ENCODE data around the gene SLC5A1. TPM values are rescaled to one million over a fixed set of nuclear protein-coding genes. Genes with fewer than 3 reads are reported as not detected.

The SLC5A1 gene
- total and polyA plus RNA-seq, 2 of the 8 experiments (the other 6 are each of a cell fraction or from before 2014, with no cell fraction given), result 0.06 TPM; not detected in 1

DNA sequence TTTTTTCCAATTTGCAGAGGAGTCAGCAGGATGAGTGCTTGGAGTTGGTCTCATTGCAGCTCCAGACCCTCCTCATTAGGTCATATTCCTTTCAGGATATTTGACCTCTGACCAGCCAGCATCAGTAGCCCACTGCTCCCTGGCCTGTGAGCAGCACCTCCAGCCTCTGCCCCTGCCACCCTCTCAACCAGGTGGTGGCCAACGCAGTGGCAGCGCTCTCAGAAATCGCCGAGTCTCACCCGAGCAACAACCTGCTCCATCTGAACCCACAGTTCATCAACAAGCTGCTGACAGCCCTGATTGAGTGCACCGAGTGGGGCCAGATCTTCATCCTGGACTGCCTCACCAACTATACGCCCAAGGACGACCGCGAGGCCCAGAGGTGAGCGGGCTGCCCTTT, 89.1 kb downstream of the SLC5A1 start:
- no peaks in the 10 kb centered on the region for H3K79me2 ChIP-seq (ENCODE audit: control insufficient read depth in 1 of 2, insufficient read depth in 2 of 2, low read length in 2 of 2)
- no peak overlapping the region for H3K4me2 ChIP-seq (ENCODE audit: insufficient read depth in 1 of 2, low read depth in 2 of 2, low read length in 2 of 2)
- no peak overlapping the region for H4K8ac ChIP-seq (ENCODE audit: extremely low read depth, insufficient read depth, low read length)
- H3K36me3 ChIP-seq (ENCODE audit: control insufficient read depth in 2 of 4, insufficient read depth in 4 of 4, low read length in 3 of 4), result no peaks in the 10 kb centered on the region
- ChIA-PET CTCF (ENCODE audit: partially characterized antibody) (interaction anchor here (0.7 to 2.8 kb wide), 7 partner anchors 11 to 246 kb away, joined by 3 to 20 read pairs (median 3); no protein-coding TSS in a partner anchor), POLR2A (ENCODE audit: partially characterized antibody) (no interaction called here)
- no peaks in the 10 kb centered on the region for H3K9me3 ChIP-seq (ENCODE audit: insufficient read depth in 2 of 2, low read depth in 1 of 2, low read length in 1 of 2)
- no peak overlapping the region for H3K14ac ChIP-seq (ENCODE audit: insufficient read length)
- H2BK120ac ChIP-seq (replicated peaks; ENCODE audit: low read depth, low read length), result no peak overlapping the region
- no peaks in the 10 kb centered on the region for H4K20me1 ChIP-seq (replicated peaks in 1 of 2; ENCODE audit: control insufficient read depth in 1 of 2, insufficient read depth in 2 of 2, low read length in 2 of 2)
- H2BK12ac ChIP-seq (ENCODE audit: low read depth, low read length), result no peak overlapping the region
- H3K23ac ChIP-seq (ENCODE audit: insufficient read length), result no peak overlapping the region
- H3K9ac ChIP-seq (replicated peaks in 1 of 4; ENCODE audit: extremely low read depth in 1 of 4, low read depth in 3 of 4, low read length in 3 of 4), result no peak overlapping the region
- H2BK15ac ChIP-seq (ENCODE audit: low read length), result no peak overlapping the region
- H3K18ac ChIP-seq (ENCODE audit: extremely low read depth, low read length), result no peak overlapping the region
- WGBS, 2 experiments (ENCODE audit: extremely low coverage in 1 of 2, insufficient coverage in 1 of 2, insufficient read length in 1 of 2, insufficient replicate concordance in 2 of 2, low coverage in 1 of 2, low lambda C conversion rate in 2 of 2, missing lambda C conversion rate in 1 of 2), result 96% methylated on average over 11 of the region's 11 CpGs; no CpG with 5 or more reads in 1 of the 2 experiments
- DNase-seq (ENCODE audit: low read depth in 1 of 2, low spot score in 2 of 2), result no peak
- H3K23me2 ChIP-seq (ENCODE audit: low read depth, low read length), result no peaks in the 10 kb centered on the region
- no peak overlapping the region for H3K56ac ChIP-seq (replicated peaks; ENCODE audit: insufficient read length, low read depth, low read length)
- no peaks in the 10 kb centered on the region for H3K4me1 ChIP-seq (replicated peaks in 1 of 4; ENCODE audit: control insufficient read depth in 3 of 4, insufficient read depth in 4 of 4, low read length in 3 of 4)
- no peak overlapping the region for H3K4me3 ChIP-seq (ENCODE audit: extremely low read depth in 1 of 4, insufficient read depth in 2 of 4, low read depth in 3 of 4, low read length in 4 of 4)
- no peak overlapping the region for H2AK5ac ChIP-seq (ENCODE audit: low read depth, low read length)
- H4K91ac ChIP-seq (replicated peaks; ENCODE audit: insufficient read length, low read length), result no peak overlapping the region
- no peak overlapping the region for H2AFZ ChIP-seq (ENCODE audit: low read length)
- no peaks in the 10 kb centered on the region for H3K79me1 ChIP-seq (ENCODE audit: low read depth, low read length)
- no peak for FAIRE-seq
- H2BK5ac ChIP-seq (ENCODE audit: low read depth, low read length), result no peak overlapping the region
- no peak overlapping the region for H3K27ac ChIP-seq (ENCODE audit: low read depth, low read length)
- no peak overlapping the region for H3K4ac ChIP-seq (replicated peaks; ENCODE audit: insufficient read length, low read depth, low read length)
- no peak overlapping the region for H4K5ac ChIP-seq (ENCODE audit: insufficient read length, low read depth, low read length)
- H2BK20ac ChIP-seq (ENCODE audit: low read length), result no peak overlapping the region
- TF ChIP-seq EGR1 (IDR thresholded peaks at IDR 0.05; ENCODE audit: borderline replicate concordance, low read depth, low read length) (no peak), SIRT6 (IDR thresholded peaks at IDR 0.05; ENCODE audit: low read length) (no peak), FOSL1 (IDR thresholded peaks at IDR 0.05; ENCODE audit: insufficient read depth, low read depth, low read length) (no peak), CBX5 (IDR thresholded peaks at IDR 0.05; ENCODE audit: low read depth, low read length) (no peak), MAX (IDR thresholded peaks at IDR 0.05) (no peak), NRF1 (IDR thresholded peaks at IDR 0.05; ENCODE audit: low read depth, low read length) (no peak), POLR2AphosphoS5 (IDR thresholded peaks at IDR 0.05; ENCODE audit: low read depth, low read length) (no peak), KDM5A (IDR thresholded peaks at IDR 0.05; ENCODE audit: low read length) (no peak), GTF2F1 (IDR thresholded peaks at IDR 0.05; ENCODE audit: borderline replicate concordance, low read depth, low read length) (no peak), BCL11A (IDR thresholded peaks at IDR 0.05; ENCODE audit: low read depth in 2 of 2, low read length in 2 of 2) (no peak), POU5F1 (IDR thresholded peaks at IDR 0.05; ENCODE audit: low read depth, low read length) (no peak), TAF1 (IDR thresholded peaks at IDR 0.05; ENCODE audit: low read depth, low read length) (no peak), CEBPB (IDR thresholded peaks at IDR 0.05; ENCODE audit: low read depth, low read length) (no peak)
- no peaks in the 10 kb centered on the region; a peak in 1 of 7 replicates for H3K27me3 ChIP-seq (replicated peaks in 1 of 4; ENCODE audit: control insufficient read depth in 3 of 4, extremely low read depth in 1 of 4, insufficient read depth in 3 of 4, low read length in 3 of 4)

Measured in H1 (cell line).